Mucosa of rectum (tissue), 2 donors: Measurements from ENCODE around the gene COLEC11.
A peak's percentile ranks its signal among the peaks of the same experiment; 100 is the strongest.

Source experiments
- H3K27ac ChIP-seq, 2 donors: one replicate each; pipeline ENCODE4 v1.7.0; 2013; ENCODE audit warnings: inconsistent platforms in 2 of 2, low read depth in 2 of 2, low read length in 2 of 2
- H3K27me3 ChIP-seq, 2 donors: one replicate each; pipeline ENCODE4 v1.7.0; 2013; ENCODE audit warnings: low read length in 2 of 2; ENCODE audit not compliant: control insufficient read depth in 2 of 2, insufficient read depth in 2 of 2
- H3K36me3 ChIP-seq, 2 donors: one replicate each; pipeline ENCODE4 v1.7.0; 2013; ENCODE audit warnings: low read length in 2 of 2; ENCODE audit not compliant: control insufficient read depth in 2 of 2, insufficient read depth in 2 of 2
- H3K4me1 ChIP-seq, 2 donors: one replicate each; pipeline ENCODE4 v1.7.0; 2013; ENCODE audit warnings: low read length in 2 of 2, mild to moderate bottlenecking in 1 of 2; ENCODE audit not compliant: control insufficient read depth in 2 of 2, insufficient read depth in 2 of 2
- H3K4me3 ChIP-seq, 2 donors: one replicate each; pipeline ENCODE4 v1.7.0; 2013; ENCODE audit warnings: low read length in 2 of 2
- H3K9ac ChIP-seq, 2 donors: one replicate each; pipeline ENCODE4 v1.7.0; 2013; ENCODE audit warnings: low read length in 2 of 2, low read depth in 1 of 2, mild to moderate bottlenecking in 1 of 2
- H3K9me3 ChIP-seq, 2 donors: one replicate each; pipeline ENCODE4 v1.7.0; 2013; ENCODE audit warnings: low read length in 2 of 2; ENCODE audit not compliant: control insufficient read depth in 2 of 2
- donor health status: healthy.
- donor health status: Normal muscosa, but diverticular disease.

COLEC11 gene

GRCh38 chr2:3594493-3595281 is at the start of gene COLEC11:
Gene COLEC11 (plus strand): TSS chr2:3595112. CDS start chr2:3604341, 9,229 bp downstream.
- Histone ChIP-seq H3K4me3 (no peak within 1 kb of the TSS), H3K9me3 (no peaks in the 10 kb centered on the region), H3K27me3 (no peaks in the 10 kb centered on the region), H3K36me3 (no peaks in the 10 kb centered on the region), H3K27ac (no peak within 1 kb of the TSS), H3K9ac (no peak within 1 kb of the TSS), H3K4me1 (no peaks in the 10 kb centered on the region)

GRCh38 chr2:3545788-3546478 is 49.0 kb upstream of the COLEC11 start:
- no peaks in the 10 kb centered on the region for H3K27me3 ChIP-seq
- H3K9me3 ChIP-seq = no peaks in the 10 kb centered on the region
- H3K4me1 ChIP-seq = no peaks in the 10 kb centered on the region
- peaks cover 77 to 78% of the 10 kb centered on the region in 2 donors for H3K36me3 ChIP-seq
- no peak overlapping the region for H3K4me3 ChIP-seq
- H3K27ac ChIP-seq = no peak overlapping the region
- no peak overlapping the region for H3K9ac ChIP-seq

- Histone ChIP-seq H3K27me3 (no peaks in the 10 kb centered on the region), H3K4me3 (no peak overlapping the region), H3K27ac (no peak overlapping the region), H3K9me3 (no peaks in the 10 kb centered on the region), H3K9ac (no peak overlapping the region), H3K4me1 (no peaks in the 10 kb centered on the region), H3K36me3 (peaks cover 75 to 76% of the 10 kb centered on the region in 2 donors)
Measured at GRCh38 chr2:3547915-3548314, 47.0 kb upstream of the COLEC11 start.

- Histone ChIP-seq H3K9me3 (no peaks in the 10 kb centered on the region), H3K27ac (no peak overlapping the region), H3K27me3 (no peaks in the 10 kb centered on the region), H3K36me3 (peaks cover 41 to 43% of the 10 kb centered on the region in 2 donors), H3K9ac (no peak overlapping the region), H3K4me3 (no peak overlapping the region), H3K4me1 (peaks cover 6 to 9% of the 10 kb centered on the region in 2 donors)
Measured at GRCh38 chr2:3553946-3554345, 41.0 kb upstream of the COLEC11 start.

- Histone ChIP-seq H3K27me3 (no peaks in the 10 kb centered on the region), H3K4me3 (peak overlapping the region; percentile 67 to 78), H3K27ac (peak overlapping the region; percentile 92 to 93), H3K9ac (peak overlapping the region; percentile 53 to 94), H3K4me1 (peaks cover 6 to 9% of the 10 kb centered on the region in 2 donors), H3K36me3 (peaks cover 15 to 18% of the 10 kb centered on the region in 2 donors), H3K9me3 (no peaks in the 10 kb centered on the region)
Measured at GRCh38 chr2:3557639-3558204, 37.2 kb upstream of the COLEC11 start.

GRCh38 chr2:3558205-3559014 is 36.5 kb upstream of the COLEC11 start, which contains the start of gene RNASEH1:
Gene RNASEH1 (minus strand): TSS chr2:3558333. CDS start chr2:3558260, 73 bp downstream.
- peaks cover 15 to 18% of the 10 kb centered on the region in 2 donors for H3K36me3 ChIP-seq
- H3K4me3 ChIP-seq = peak within 1 kb of the TSS; percentile 67 to 78
- peaks cover 6 to 9% of the 10 kb centered on the region in 2 donors for H3K4me1 ChIP-seq
- peak within 1 kb of the TSS; percentile 92 to 93 for H3K27ac ChIP-seq
- no peaks in the 10 kb centered on the region for H3K9me3 ChIP-seq
- no peaks in the 10 kb centered on the region for H3K27me3 ChIP-seq
- H3K9ac ChIP-seq = peak within 1 kb of the TSS; percentile 90 to 94

- Histone ChIP-seq H3K4me1 (peaks cover 0 to 2% of the 10 kb centered on the region in 2 donors), H3K9me3 (no peaks in the 10 kb centered on the region), H3K4me3 (no peak overlapping the region), H3K9ac (no peak overlapping the region), H3K27me3 (no peaks in the 10 kb centered on the region), H3K27ac (no peak overlapping the region), H3K36me3 (no peaks in the 10 kb centered on the region)
Measured at GRCh38 chr2:3563521-3563976, 31.4 kb upstream of the COLEC11 start.

- H3K9me3 ChIP-seq = no peaks in the 10 kb centered on the region
- no peaks in the 10 kb centered on the region for H3K4me1 ChIP-seq
- H3K4me3 ChIP-seq = no peak overlapping the region
- H3K36me3 ChIP-seq = no peaks in the 10 kb centered on the region
- H3K27me3 ChIP-seq = no peaks in the 10 kb centered on the region
- no peak overlapping the region for H3K27ac ChIP-seq
- no peak overlapping the region for H3K9ac ChIP-seq
Measured at GRCh38 chr2:3565117-3565516, 29.8 kb upstream of the COLEC11 start.

- no peaks in the 10 kb centered on the region for H3K4me1 ChIP-seq
Measured at GRCh38 chr2:3566806-3567205, 28.1 kb upstream of the COLEC11 start.

More at GRCh38 chr2:3566806-3567205, 28.1 kb upstream of the COLEC11 start:
- H3K27me3 ChIP-seq = no peaks in the 10 kb centered on the region
- no peaks in the 10 kb centered on the region for H3K9me3 ChIP-seq
- no peaks in the 10 kb centered on the region for H3K36me3 ChIP-seq
- no peak overlapping the region for H3K4me3 ChIP-seq
- no peak overlapping the region for H3K9ac ChIP-seq
- no peak overlapping the region for H3K27ac ChIP-seq
